A673 (cell line): ENCODE data around the gene SPAM1. TPM values are rescaled to one million over a fixed set of nuclear protein-coding genes. Genes with fewer than 3 reads are reported as not detected.

Experiments used
- BruUV-seq: library from RNA; stranded (reverse); fragments of 400-500 nt; replicated peaks from 2 replicates; lab custom pipeline; 2021; lab: Mats Ljungman, UMichigan
- CTCF ChIA-PET: fragments of 300-600 bp; sonication (Branson Sonifier 250); formaldehyde crosslinking; loops from one replicate; lab custom pipeline; 2022; ENCODE audit warnings: antibody characterized with exemption; lab: Charles Lee
- POLR2A ChIA-PET: fragments of 300-600 bp; sonication (Branson Sonifier 250); formaldehyde crosslinking; loops from one replicate; lab custom pipeline; 2022; ENCODE audit warnings: antibody characterized with exemption; ENCODE audit not compliant: low non-redundant PET; lab: Charles Lee
- DNase-seq: peaks from one replicate; pipeline ENCODE4 v3.0.0-alpha.2; 2015; ENCODE audit warnings: low spot score
- H3K27ac ChIP-seq: fragments of 200-600 bp; sonication (generic); 2 replicates; pipeline ENCODE4 v1.5.1; 2016; ENCODE audit warnings: mixed run types, low read depth, mild to moderate bottlenecking, mixed read lengths, antibody characterized with exemption, low read length; ENCODE audit not compliant: poor library complexity, severe bottlenecking
- H3K27me3 ChIP-seq: fragments of 200-600 bp; sonication (generic); replicated peaks from 2 replicates; pipeline ENCODE4 v1.6.1; 2017; ENCODE audit warnings: mixed run types, low read depth, mild to moderate bottlenecking, mixed read lengths, antibody characterized with exemption, low read length; ENCODE audit not compliant: insufficient read depth, poor library complexity
- H3K36me3 ChIP-seq: fragments of 200-600 bp; sonication (generic); 2 replicates; pipeline ENCODE4 v1.6.1; 2016; ENCODE audit warnings: mixed run types, mild to moderate bottlenecking, mixed read lengths, antibody characterized with exemption, low read length; ENCODE audit not compliant: insufficient read depth, poor library complexity, severe bottlenecking
- H3K4me1 ChIP-seq: fragments of 200-600 bp; sonication (generic); 2 replicates; pipeline ENCODE4 v1.6.1; 2017; ENCODE audit warnings: mixed run types, mild to moderate bottlenecking, mixed read lengths, antibody characterized with exemption, low read length; ENCODE audit not compliant: insufficient read depth, poor library complexity, severe bottlenecking
- H3K4me3 ChIP-seq: fragments of 200-600 bp; sonication (generic); 2 replicates; pipeline ENCODE4 v1.5.1; 2016; ENCODE audit warnings: low read depth, mixed run types, mild to moderate bottlenecking, mixed read lengths, low read length; ENCODE audit not compliant: poor library complexity, severe bottlenecking
- H3K9me3 ChIP-seq: fragments of 200-600 bp; sonication (generic); 2 replicates; pipeline ENCODE4 v1.6.1; 2016; ENCODE audit warnings: mixed run types, low read depth, mild to moderate bottlenecking, mixed read lengths, antibody characterized with exemption, low read length; ENCODE audit not compliant: poor library complexity, severe bottlenecking
- EZH2 ChIP-seq: fragments of 200-600 bp; sonication (generic); IDR thresholded peaks from 2 replicates; pipeline ENCODE4 v1.6.1; 2017; ENCODE audit warnings: borderline replicate concordance, low read depth, mild to moderate bottlenecking, mixed read lengths, antibody characterized with exemption, low read length; ENCODE audit not compliant: poor library complexity, severe bottlenecking
- intact Hi-C: fragments of 100-400 bp; cut with micrococcal nuclease; formaldehyde crosslinking; loops from one replicate; pipeline ENCODE4 v1.10.0; 2022; ENCODE audit not compliant: unreplicated experiment
- total RNA-seq: library from RNA; stranded (reverse); gene quantifications from 2 replicates; pipeline ENCODE4 v1.2.3, GENCODE V29; 2021
- TF ChIP-seq, protein P1 (sequence below): fragments of 300-800, 200-600 bp; sonication (generic); conservative IDR thresholded peaks from 2 replicates; pipeline ENCODE4 v1.5.1; 2017; ENCODE audit warnings: low read depth, mild to moderate bottlenecking, antibody characterized with exemption, low read length, moderate library complexity, mixed read lengths

Gene SPAM1
- total RNA-seq, 1 experiment from 2014 or later = not detected

DNA sequence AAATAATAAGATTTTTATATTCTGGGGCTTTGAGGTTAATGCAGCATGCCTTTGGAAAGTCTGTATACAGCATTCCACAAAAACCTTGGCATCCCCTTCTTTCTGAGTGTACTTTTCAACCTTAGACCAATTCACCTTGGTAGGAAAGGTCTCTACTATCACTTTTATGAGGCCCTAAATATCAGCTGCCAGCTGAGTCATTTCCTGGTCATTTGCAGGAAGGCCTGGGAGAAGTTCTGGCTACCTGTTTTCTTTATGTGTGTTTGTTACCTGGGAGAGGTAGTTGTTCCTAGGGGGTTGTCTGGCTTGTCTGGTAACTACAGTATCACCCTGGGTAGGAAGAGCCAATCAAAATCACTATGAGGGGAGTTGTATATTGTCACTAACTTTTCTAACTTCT, 4.1 kb downstream of the SPAM1 start:
- H3K9me3 ChIP-seq = no peaks in the 10 kb centered on the region
- TF ChIP-seq, protein P1, sequence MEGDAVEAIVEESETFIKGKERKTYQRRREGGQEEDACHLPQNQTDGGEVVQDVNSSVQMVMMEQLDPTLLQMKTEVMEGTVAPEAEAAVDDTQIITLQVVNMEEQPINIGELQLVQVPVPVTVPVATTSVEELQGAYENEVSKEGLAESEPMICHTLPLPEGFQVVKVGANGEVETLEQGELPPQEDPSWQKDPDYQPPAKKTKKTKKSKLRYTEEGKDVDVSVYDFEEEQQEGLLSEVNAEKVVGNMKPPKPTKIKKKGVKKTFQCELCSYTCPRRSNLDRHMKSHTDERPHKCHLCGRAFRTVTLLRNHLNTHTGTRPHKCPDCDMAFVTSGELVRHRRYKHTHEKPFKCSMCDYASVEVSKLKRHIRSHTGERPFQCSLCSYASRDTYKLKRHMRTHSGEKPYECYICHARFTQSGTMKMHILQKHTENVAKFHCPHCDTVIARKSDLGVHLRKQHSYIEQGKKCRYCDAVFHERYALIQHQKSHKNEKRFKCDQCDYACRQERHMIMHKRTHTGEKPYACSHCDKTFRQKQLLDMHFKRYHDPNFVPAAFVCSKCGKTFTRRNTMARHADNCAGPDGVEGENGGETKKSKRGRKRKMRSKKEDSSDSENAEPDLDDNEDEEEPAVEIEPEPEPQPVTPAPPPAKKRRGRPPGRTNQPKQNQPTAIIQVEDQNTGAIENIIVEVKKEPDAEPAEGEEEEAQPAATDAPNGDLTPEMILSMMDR = no peak
- TF ChIP-seq EZH2 = no peak
- no peak overlapping the region for H3K27ac ChIP-seq
- no peaks in the 10 kb centered on the region for H3K36me3 ChIP-seq
- DNase-seq = no peak
- ChIA-PET CTCF (no interaction called here), POLR2A (no interaction called here)
- H3K4me1 ChIP-seq = no peaks in the 10 kb centered on the region
- H3K4me3 ChIP-seq = no peak overlapping the region
- no TSS peak for BruUV-seq
- no peaks in the 10 kb centered on the region for H3K27me3 ChIP-seq
- intact Hi-C loops = no loop called here

DNA sequence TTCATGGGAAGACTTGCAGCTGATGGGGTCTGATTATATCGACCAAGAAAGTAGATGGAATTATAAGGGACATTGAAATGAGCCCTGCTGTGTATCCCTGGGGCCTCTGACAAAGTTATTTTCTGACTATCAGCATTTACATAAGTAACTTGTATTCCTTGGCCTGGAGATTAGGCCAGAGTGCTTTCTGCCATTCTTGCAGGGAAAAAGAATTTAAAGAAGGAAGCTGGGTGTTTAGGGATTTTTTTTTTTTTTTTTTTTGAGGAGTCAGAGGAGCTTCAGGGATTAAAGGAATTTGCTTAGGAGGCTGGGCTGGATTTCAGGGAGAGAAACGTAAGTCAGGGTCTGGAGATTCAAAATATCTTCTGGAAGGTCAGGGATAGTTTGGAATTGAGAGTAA, 4.6 kb downstream of the SPAM1 start:
- no peak for TF ChIP-seq EZH2
- TF ChIP-seq, protein P1 = no peak
- intact Hi-C loops = no loop called here
- H3K4me1 ChIP-seq = no peaks in the 10 kb centered on the region
- CTCF ChIA-PET = no interaction called here
- H3K9me3 ChIP-seq = no peaks in the 10 kb centered on the region
- no peak overlapping the region for H3K4me3 ChIP-seq
- no TSS peak for BruUV-seq
- POLR2A ChIA-PET = no interaction called here
- H3K36me3 ChIP-seq = no peaks in the 10 kb centered on the region
- H3K27ac ChIP-seq = no peak overlapping the region
- no peaks in the 10 kb centered on the region for H3K27me3 ChIP-seq
- no peak for DNase-seq

DNA sequence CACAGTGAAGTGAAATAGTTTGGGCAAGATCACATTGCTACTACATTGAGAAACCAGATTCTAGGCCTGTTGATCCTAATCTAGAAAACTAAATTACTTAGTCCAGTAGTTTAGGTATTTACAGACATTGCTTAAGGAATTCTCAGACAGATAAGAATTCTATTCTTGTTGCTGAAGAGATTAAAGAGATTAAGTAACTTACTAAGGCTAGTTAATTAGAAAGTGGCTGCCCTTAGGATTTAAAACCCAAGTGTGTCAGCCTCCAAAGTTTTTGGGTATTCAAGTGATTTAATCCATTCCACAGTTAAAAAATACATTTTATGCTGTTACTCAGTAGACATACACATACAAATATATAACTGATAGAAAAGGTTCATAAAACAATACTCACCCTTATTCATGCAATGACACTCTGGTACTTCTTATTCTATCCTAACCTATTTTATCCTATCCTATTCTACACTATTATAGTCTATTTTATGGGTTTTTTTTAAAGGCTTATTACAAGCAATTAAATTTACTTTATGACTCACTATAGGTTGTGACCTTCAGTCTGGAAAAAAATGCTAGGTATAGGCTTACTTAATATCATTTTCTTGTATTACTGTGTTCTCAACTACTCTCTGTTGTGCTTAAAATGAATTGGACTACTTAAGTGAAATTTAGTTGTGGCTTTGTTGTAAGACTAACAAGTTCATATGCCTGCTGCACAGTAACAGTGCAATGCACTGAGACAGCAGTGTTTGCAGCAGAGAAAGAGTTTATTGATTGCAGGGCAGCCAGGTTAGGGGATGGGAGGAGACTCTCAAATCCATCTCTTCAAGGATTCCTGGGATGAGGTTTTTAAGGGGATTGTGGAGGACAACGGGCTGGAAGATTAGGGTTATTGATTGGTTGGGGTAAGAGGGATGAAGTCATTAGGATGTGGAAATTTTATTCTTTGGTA, 10.7 kb downstream of the SPAM1 start:
- DNase-seq = no peak
- ChIA-PET POLR2A (no interaction called here), CTCF (no interaction called here)
- Histone ChIP-seq H3K4me1 (no peaks in the 10 kb centered on the region), H3K9me3 (no peaks in the 10 kb centered on the region), H3K27ac (no peak overlapping the region), H3K27me3 (no peaks in the 10 kb centered on the region), H3K4me3 (no peak overlapping the region), H3K36me3 (no peaks in the 10 kb centered on the region)
- TF ChIP-seq EZH2 = no peak
- TF ChIP-seq, protein P1 = no peak
- no TSS peak for BruUV-seq
- intact Hi-C loops = no loop called here
